K562 (cell line): Measurements from ENCODE around the gene KMT2A. TPM values are rescaled to one million over a fixed set of nuclear protein-coding genes. Genes with fewer than 3 reads are reported as not detected.

Experiments
- ARID3B ChIP-seq: fragments of 250-450 bp; sonication (Bioruptor Pico); IDR thresholded peaks from 2 replicates; pipeline ENCODE4 v1.4.0; 2020; ENCODE audit warnings: borderline replicate concordance
- ATF7 ChIP-seq: fragments of 450-650 bp; IDR thresholded peaks from 2 replicates; pipeline ENCODE4 v1.7.1; 2014; ENCODE audit warnings: mild to moderate bottlenecking, moderate library complexity
- BRF1 ChIP-seq: IDR thresholded peaks from 3 replicates; pipeline ENCODE4 v1.6.1; 2011; ENCODE audit warnings: borderline replicate concordance, mild to moderate bottlenecking; ENCODE audit not compliant: insufficient read length; ENCODE audit errors: extremely low read depth
- GABPA ChIP-seq: fragments of 200-800 bp; sonication (Bioruptor generic); conservative IDR thresholded peaks from 2 replicates; pipeline ENCODE4 v1.6.1; 2016; ENCODE audit warnings: low read depth, missing genetic modification characterization, missing compliant biosample characterization
- HNRNPLL ChIP-seq: fragments of 200-400 bp; formaldehyde crosslinking; IDR thresholded peaks from 2 replicates; pipeline ENCODE4 v1.6.1; 2017; ENCODE audit warnings: low read length, low read depth, mild to moderate bottlenecking; ENCODE audit not compliant: poor library complexity, severe bottlenecking
- IRF2 ChIP-seq: sonication (generic); formaldehyde crosslinking; IDR thresholded peaks from 2 replicates; pipeline ENCODE4 v1.8.1; 2022; ENCODE audit warnings: mild to moderate bottlenecking, missing genetic modification reagents
- KLF10 ChIP-seq: fragments of 250-450 bp; sonication (Bioruptor Pico); IDR thresholded peaks from 2 replicates; pipeline ENCODE4 v1.6.1; 2021; ENCODE audit warnings: matching md5 sums
- OTX1 ChIP-seq: fragments of 450-650 bp; formaldehyde crosslinking; IDR thresholded peaks from 2 replicates; pipeline ENCODE4 v1.4.0; 2022; ENCODE audit warnings: mild to moderate bottlenecking
- PCBP1 ChIP-seq: fragments of 200-400 bp; formaldehyde crosslinking; IDR thresholded peaks from 2 replicates; pipeline ENCODE4 v1.6.1; 2018; ENCODE audit warnings: mild to moderate bottlenecking, low read depth, low read length; ENCODE audit not compliant: poor library complexity, severe bottlenecking
- PURB ChIP-seq: sonication (generic); formaldehyde crosslinking; IDR thresholded peaks from 2 replicates; pipeline ENCODE4 v1.9.0; 2021; ENCODE audit warnings: low read depth, mild to moderate bottlenecking, missing genetic modification reagents
- RAD51 ChIP-seq: fragments of 450-650 bp; IDR thresholded peaks from 2 replicates; pipeline ENCODE4 v1.7.1; 2016; ENCODE audit warnings: low read depth, mild to moderate bottlenecking, borderline replicate concordance
- SMAD1 ChIP-seq: fragments of 150-350 bp; IDR thresholded peaks from 2 replicates; pipeline ENCODE4 v1.6.1; 2014; ENCODE audit warnings: low read length, low read depth; ENCODE audit not compliant: partially characterized antibody
- SPI1 ChIP-seq: IDR thresholded peaks from 2 replicates; pipeline ENCODE4 v1.6.1; 2011; ENCODE audit warnings: low read depth, low read length, control low read depth, borderline replicate concordance
- TAL1 ChIP-seq: fragments of 450-650 bp; IDR thresholded peaks from 2 replicates; pipeline ENCODE4 v1.6.1; 2016; ENCODE audit warnings: mild to moderate bottlenecking
- ZNF217 ChIP-seq: sonication (generic); formaldehyde crosslinking; IDR thresholded peaks from 2 replicates; pipeline ENCODE4 v1.8.0; 2022; ENCODE audit warnings: mild to moderate bottlenecking, missing genetic modification reagents
- ZNF507 ChIP-seq: conservative IDR thresholded peaks from 2 replicates; pipeline ENCODE4 v1.6.1; 2017; ENCODE audit warnings: missing genetic modification characterization, missing compliant biosample characterization
- polyA plus RNA-seq, 8 experiments: library from polyadenylated mRNA; depleted of rRNA in 4 of 8; stranded (reverse) in 5 of 8; unstranded in 3 of 8; fragments of >200 nt; fragmentation: Nextera tagmentation in 2 of 8; fragmentation: Illumina TruSeq in 1 of 8; extraction: Ambion mirVana in 2 of 8; extraction: Trizol in 1 of 8; gene quantifications; 2 replicates each; pipeline versions ENCODE4 v1.2.1 to v1.2.3, GENCODE V29; 2011 to 2014; ENCODE audit warnings: inconsistent platforms in 1 of 8, missing spikeins in 1 of 8
- total RNA-seq, 7 experiments: library from RNA; depleted of rRNA in 6 of 7; stranded (reverse); fragments of >200 nt in 6 of 7; fragmentation: Illumina TruSeq in 2 of 7; extraction: Trizol in 2 of 7; gene quantifications; 2 replicates each; pipeline versions ENCODE4 v1.2.1 to v1.2.3, GENCODE V29; 2011 to 2021; ENCODE audit warnings: low replicate concordance in 1 of 7
- TF ChIP-seq, protein P1 (sequence below): fragments of 450-650 bp; IDR thresholded peaks from 2 replicates; pipeline ENCODE4 v1.6.1; 2016
- TF ChIP-seq, protein P2 (sequence below), 3 experiments: fragments of 200-800 bp in 1 of 3; fragments of 250-450 bp in 1 of 3; fragments of 450-650 bp in 1 of 3; sonication (Bioruptor Pico) in 1 of 3; sonication (Bioruptor generic) in 1 of 3; formaldehyde crosslinking in 1 of 3; IDR thresholded peaks; 2 replicates each; pipeline versions ENCODE4 v1.6.1 to v1.8.0; 2016 to 2022; ENCODE audit warnings: mild to moderate bottlenecking in 2 of 3, missing genetic modification characterization in 2 of 3, missing compliant biosample characterization in 1 of 3, moderate library complexity in 1 of 3
- TF ChIP-seq, protein P3 (sequence below): IDR thresholded peaks from 2 replicates; pipeline ENCODE4 v1.6.1; 2016; ENCODE audit warnings: missing genetic modification characterization, missing compliant biosample characterization

KMT2A gene
- total and polyA plus RNA-seq, 9 of the 15 experiments (the other 6 are each of a cell fraction or from before 2014, with no cell fraction given), result 9.6 to 59.9 (median 32.6) TPM

DNA sequence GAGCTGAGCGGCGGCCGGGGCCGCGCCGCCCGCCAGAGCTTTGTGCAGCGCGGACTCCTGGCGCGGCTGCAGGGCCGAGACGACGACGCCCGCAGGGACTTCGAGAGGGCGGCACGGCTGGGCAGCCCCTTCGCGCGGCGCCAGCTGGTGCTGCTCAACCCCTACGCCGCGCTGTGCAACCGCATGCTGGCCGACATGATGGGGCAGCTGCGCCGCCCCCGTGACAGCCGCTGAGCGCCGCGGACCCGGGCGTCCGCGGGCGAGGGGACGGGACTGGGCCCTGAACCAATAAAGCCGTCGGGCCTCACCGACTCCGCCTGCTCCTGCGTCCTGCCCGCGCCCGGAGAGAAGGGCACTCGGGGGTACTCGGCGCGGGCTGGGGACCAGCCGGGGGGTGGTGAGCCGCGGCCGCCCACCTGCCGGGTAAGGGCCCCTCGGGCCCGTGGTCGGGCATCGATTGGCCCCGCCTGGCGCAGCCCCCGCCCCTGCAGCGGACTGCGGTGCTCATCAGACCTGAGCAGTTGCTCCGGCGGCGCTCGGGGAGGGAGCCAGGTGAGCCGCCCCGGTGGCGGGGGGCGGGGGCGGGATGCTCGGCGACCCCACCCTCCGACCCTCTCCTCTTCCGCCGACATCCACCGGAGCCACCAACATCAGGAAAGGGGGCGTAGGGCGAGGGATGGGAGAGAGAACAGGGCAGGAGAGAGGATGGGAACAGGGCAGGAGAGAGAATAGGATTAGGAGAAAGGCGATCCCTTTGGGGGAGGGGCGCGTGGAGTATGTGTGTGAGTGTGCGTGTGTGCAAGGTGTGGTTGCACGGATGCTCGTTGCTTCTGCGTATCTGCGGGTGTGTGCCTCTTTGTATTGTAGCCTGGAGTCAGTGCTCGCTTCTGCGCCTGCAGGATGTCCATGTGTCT, 94.6 kb downstream of the KMT2A start, which contains the start of gene TMEM25 (continued):
- no peak for TF ChIP-seq GABPA (tag)
- TF ChIP-seq PCBP1, result no peak
- no peak for TF ChIP-seq HNRNPLL
- TF ChIP-seq KLF10 (CRISPR knock-in tag), result no peak
- no peak for TF ChIP-seq SMAD1
- TF ChIP-seq, protein P1, sequence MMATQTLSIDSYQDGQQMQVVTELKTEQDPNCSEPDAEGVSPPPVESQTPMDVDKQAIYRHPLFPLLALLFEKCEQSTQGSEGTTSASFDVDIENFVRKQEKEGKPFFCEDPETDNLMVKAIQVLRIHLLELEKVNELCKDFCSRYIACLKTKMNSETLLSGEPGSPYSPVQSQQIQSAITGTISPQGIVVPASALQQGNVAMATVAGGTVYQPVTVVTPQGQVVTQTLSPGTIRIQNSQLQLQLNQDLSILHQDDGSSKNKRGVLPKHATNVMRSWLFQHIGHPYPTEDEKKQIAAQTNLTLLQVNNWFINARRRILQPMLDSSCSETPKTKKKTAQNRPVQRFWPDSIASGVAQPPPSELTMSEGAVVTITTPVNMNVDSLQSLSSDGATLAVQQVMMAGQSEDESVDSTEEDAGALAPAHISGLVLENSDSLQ, result no peak
- TF ChIP-seq IRF2, result no peak
- TF ChIP-seq, protein P2, sequence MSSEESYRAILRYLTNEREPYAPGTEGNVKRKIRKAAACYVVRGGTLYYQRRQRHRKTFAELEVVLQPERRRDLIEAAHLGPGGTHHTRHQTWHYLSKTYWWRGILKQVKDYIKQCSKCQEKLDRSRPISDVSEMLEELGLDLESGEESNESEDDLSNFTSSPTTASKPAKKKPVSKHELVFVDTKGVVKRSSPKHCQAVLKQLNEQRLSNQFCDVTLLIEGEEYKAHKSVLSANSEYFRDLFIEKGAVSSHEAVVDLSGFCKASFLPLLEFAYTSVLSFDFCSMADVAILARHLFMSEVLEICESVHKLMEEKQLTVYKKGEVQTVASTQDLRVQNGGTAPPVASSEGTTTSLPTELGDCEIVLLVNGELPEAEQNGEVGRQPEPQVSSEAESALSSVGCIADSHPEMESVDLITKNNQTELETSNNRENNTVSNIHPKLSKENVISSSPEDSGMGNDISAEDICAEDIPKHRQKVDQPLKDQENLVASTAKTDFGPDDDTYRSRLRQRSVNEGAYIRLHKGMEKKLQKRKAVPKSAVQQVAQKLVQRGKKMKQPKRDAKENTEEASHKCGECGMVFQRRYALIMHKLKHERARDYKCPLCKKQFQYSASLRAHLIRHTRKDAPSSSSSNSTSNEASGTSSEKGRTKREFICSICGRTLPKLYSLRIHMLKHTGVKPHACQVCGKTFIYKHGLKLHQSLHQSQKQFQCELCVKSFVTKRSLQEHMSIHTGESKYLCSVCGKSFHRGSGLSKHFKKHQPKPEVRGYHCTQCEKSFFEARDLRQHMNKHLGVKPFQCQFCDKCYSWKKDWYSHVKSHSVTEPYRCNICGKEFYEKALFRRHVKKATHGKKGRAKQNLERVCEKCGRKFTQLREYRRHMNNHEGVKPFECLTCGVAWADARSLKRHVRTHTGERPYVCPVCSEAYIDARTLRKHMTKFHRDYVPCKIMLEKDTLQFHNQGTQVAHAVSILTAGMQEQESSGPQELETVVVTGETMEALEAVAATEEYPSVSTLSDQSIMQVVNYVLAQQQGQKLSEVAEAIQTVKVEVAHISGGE (CRISPR knock-in tag; IDR thresholded peaks at IDR 0.05), result peak in 1 of 3 experiments; percentile 52; a peak in 2 of 6 replicates
- TF ChIP-seq TAL1, result no peak
- no peak for TF ChIP-seq PURB
- TF ChIP-seq, protein P3, sequence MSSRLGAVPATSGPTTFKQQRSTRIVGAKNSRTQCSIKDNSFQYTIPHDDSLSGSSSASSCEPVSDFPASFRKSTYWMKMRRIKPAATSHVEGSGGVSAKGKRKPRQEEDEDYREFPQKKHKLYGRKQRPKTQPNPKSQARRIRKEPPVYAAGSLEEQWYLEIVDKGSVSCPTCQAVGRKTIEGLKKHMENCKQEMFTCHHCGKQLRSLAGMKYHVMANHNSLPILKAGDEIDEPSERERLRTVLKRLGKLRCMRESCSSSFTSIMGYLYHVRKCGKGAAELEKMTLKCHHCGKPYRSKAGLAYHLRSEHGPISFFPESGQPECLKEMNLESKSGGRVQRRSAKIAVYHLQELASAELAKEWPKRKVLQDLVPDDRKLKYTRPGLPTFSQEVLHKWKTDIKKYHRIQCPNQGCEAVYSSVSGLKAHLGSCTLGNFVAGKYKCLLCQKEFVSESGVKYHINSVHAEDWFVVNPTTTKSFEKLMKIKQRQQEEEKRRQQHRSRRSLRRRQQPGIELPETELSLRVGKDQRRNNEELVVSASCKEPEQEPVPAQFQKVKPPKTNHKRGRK (tag), result no peak
- TF ChIP-seq OTX1, result no peak
- TF ChIP-seq BRF1, result no peak
- no peak for TF ChIP-seq ARID3B
- TF ChIP-seq ZNF217, result no peak
- TF ChIP-seq SPI1, result no peak
- TF ChIP-seq RAD51, result no peak
- TF ChIP-seq ATF7, result 0 out of 2 replicates have a peak, but pooled peaks have one; percentile 33
- no peak for TF ChIP-seq ZNF507
